Measurements from ENCODE around the gene ALDH5A1.

- TF ChIP-seq CTCF (conservative IDR thresholded peaks at IDR 0.05) (no peak), EZH2 (IDR thresholded peaks at IDR 0.05; ENCODE audit: low read depth) (no peak)
Measured at GRCh38 chr6:24490948-24491347, 3.8 kb upstream of the ALDH5A1 start.
